Liver (tissue), 9 donors: ENCODE results near the gene DSTN. TPM values are rescaled to one million over a fixed set of nuclear protein-coding genes. Genes with fewer than 3 reads are reported as not detected.

Source experiments
- DNase-seq: peaks from one replicate; pipeline ENCODE4 v3.0.0-alpha.2; 2017; ENCODE audit warnings: low spot score
- H3K27ac ChIP-seq, 2 donors: one replicate each; pipeline ENCODE4 v1.7.0; 2013; ENCODE audit warnings: inconsistent platforms in 2 of 2, low read length in 2 of 2, control low read depth in 1 of 2, low read depth in 1 of 2, mild to moderate bottlenecking in 1 of 2
- H3K27me3 ChIP-seq, 4 donors: one replicate each; pipeline versions ENCODE4 v1.6.1 to v1.7.0; 2013; ENCODE audit warnings: low read length in 3 of 4, inconsistent platforms in 1 of 4, mild to moderate bottlenecking in 1 of 4, moderate library complexity in 1 of 4; ENCODE audit not compliant: control insufficient read depth in 4 of 4, insufficient read depth in 4 of 4
- H3K36me3 ChIP-seq, 4 donors: one replicate each; pipeline versions ENCODE4 v1.6.1 to v1.7.0; 2013; ENCODE audit warnings: low read length in 3 of 4, mild to moderate bottlenecking in 3 of 4, low read depth in 1 of 4, moderate library complexity in 1 of 4; ENCODE audit not compliant: control insufficient read depth in 4 of 4, insufficient read depth in 3 of 4
- H3K4me1 ChIP-seq, 4 donors: one replicate each; pipeline versions ENCODE4 v1.6.1 to v1.7.0; 2013; ENCODE audit warnings: low read length in 3 of 4, mild to moderate bottlenecking in 3 of 4, moderate library complexity in 1 of 4; ENCODE audit not compliant: control insufficient read depth in 4 of 4, insufficient read depth in 4 of 4
- H3K4me3 ChIP-seq, 3 donors: one replicate each; pipeline versions ENCODE4 v1.6.1 to v1.7.0; 2013; ENCODE audit warnings: low read length in 3 of 3, control low read depth in 1 of 3, low read depth in 1 of 3, mild to moderate bottlenecking in 1 of 3
- H3K9ac ChIP-seq, 2 donors: one replicate each; pipeline ENCODE4 v1.7.0; 2013; ENCODE audit warnings: low read length in 2 of 2, mild to moderate bottlenecking in 2 of 2, moderate library complexity in 2 of 2, control low read depth in 1 of 2, low read depth in 1 of 2
- H3K9me3 ChIP-seq, 4 donors: one replicate each; pipeline versions ENCODE4 v1.6.1 to v1.7.0; 2013; ENCODE audit warnings: low read length in 3 of 4; ENCODE audit not compliant: control insufficient read depth in 4 of 4
- EGR1 ChIP-seq, 2 donors: IDR thresholded peaks; 2 replicates each; pipeline ENCODE4 v1.6.1; 2016 to 2018; ENCODE audit warnings: antibody characterized with exemption in 2 of 2, low read depth in 2 of 2
- FOXA1 ChIP-seq: IDR thresholded peaks from 2 replicates; pipeline ENCODE4 v1.6.1; 2016; ENCODE audit warnings: antibody characterized with exemption
- FOXA2 ChIP-seq: IDR thresholded peaks from 2 replicates; pipeline ENCODE4 v1.6.1; 2016; ENCODE audit warnings: antibody characterized with exemption
- GABPA ChIP-seq, 2 donors: IDR thresholded peaks in 1 of 2; conservative IDR thresholded peaks in 1 of 2; 2 replicates each; pipeline ENCODE4 v1.6.1; 2016; ENCODE audit warnings: antibody characterized with exemption in 2 of 2, mild to moderate bottlenecking in 1 of 2, moderate library complexity in 1 of 2
- HNF4A ChIP-seq, 2 donors: conservative IDR thresholded peaks; 2 replicates each; pipeline ENCODE4 v1.6.1; 2016; ENCODE audit warnings: antibody characterized with exemption in 2 of 2, mild to moderate bottlenecking in 2 of 2
- HNF4G ChIP-seq: IDR thresholded peaks from 2 replicates; pipeline ENCODE4 v1.6.1; 2016; ENCODE audit warnings: antibody characterized with exemption
- JUND ChIP-seq, 2 donors: IDR thresholded peaks; 2 replicates each; pipeline ENCODE4 v1.6.1; 2016; ENCODE audit warnings: antibody characterized with exemption in 2 of 2
- NR2F2 ChIP-seq: IDR thresholded peaks from 2 replicates; pipeline ENCODE4 v1.6.1; 2016; ENCODE audit warnings: antibody characterized with exemption
- RAD21 ChIP-seq, 2 donors: IDR thresholded peaks; 2 replicates each; pipeline ENCODE4 v1.6.1; 2016; ENCODE audit warnings: antibody characterized with exemption in 2 of 2, mild to moderate bottlenecking in 2 of 2
- REST ChIP-seq: IDR thresholded peaks from 2 replicates; pipeline ENCODE4 v1.6.1; 2016; ENCODE audit warnings: antibody characterized with exemption, mild to moderate bottlenecking
- RXRA ChIP-seq, 2 donors: IDR thresholded peaks; 2 replicates each; pipeline ENCODE4 v1.6.1; 2017 to 2018; ENCODE audit warnings: antibody characterized with exemption in 2 of 2, mild to moderate bottlenecking in 1 of 2
- SP1 ChIP-seq: IDR thresholded peaks from 2 replicates; pipeline ENCODE4 v1.6.1; 2018; ENCODE audit warnings: antibody characterized with exemption, mild to moderate bottlenecking
- YY1 ChIP-seq: IDR thresholded peaks from 2 replicates; pipeline ENCODE4 v1.6.1; 2016; ENCODE audit warnings: antibody characterized with exemption, mild to moderate bottlenecking
- ZBTB33 ChIP-seq: IDR thresholded peaks from 2 replicates; pipeline ENCODE4 v1.6.1; 2016; ENCODE audit warnings: antibody characterized with exemption
- WGBS: extraction: QIAGEN DNeasy Blood & Tissue Kit; methylation state at CpG from one replicate; pipeline ENCODE4 v1.1.7; 2013; 5-methylcytosine and 5-hydroxymethylcytosine counted together
- polyA plus RNA-seq, 2 donors: library from polyadenylated mRNA; stranded (reverse) in 1 of 2; unstranded in 1 of 2; fragments of 200-250 nt in 1 of 2; fragments of >200 nt in 1 of 2; fragmentation: Nextera tagmentation in 1 of 2; extraction: Ambion mirVana in 1 of 2; gene quantifications; one replicate each; pipeline versions ENCODE4 v1.2.1 to v1.2.3, GENCODE V29; 2013 to 2015
- total RNA-seq, 2 donors: library from RNA; depleted of rRNA; stranded (reverse); fragments of >200 nt; gene quantifications; one replicate each; pipeline ENCODE4 v1.2.3, GENCODE V29; 2014
- TF ChIP-seq, protein P1 (sequence below): fragments of 150-350 bp; IDR thresholded peaks from 2 replicates; pipeline ENCODE4 v1.5.1; 2017; ENCODE audit warnings: improper control_type of control experiment, low read depth, low read length; ENCODE audit not compliant: missing input control
- TF ChIP-seq, protein P2 (sequence below): IDR thresholded peaks from 2 replicates; pipeline ENCODE4 v1.6.1; 2016; ENCODE audit warnings: antibody characterized with exemption
- TF ChIP-seq, protein P3 (sequence below): IDR thresholded peaks from 2 replicates; pipeline ENCODE4 v1.6.1; 2016; ENCODE audit warnings: antibody characterized with exemption
- donor health status: healthy.
- donor health status: healthy.
- donor health status: healthy.
- donor health status: healthy.
- donor health status: healthy.

The DSTN gene
- total and polyA plus RNA-seq, 4 donors, result 39.9 to 137 (median 108) TPM

DNA sequence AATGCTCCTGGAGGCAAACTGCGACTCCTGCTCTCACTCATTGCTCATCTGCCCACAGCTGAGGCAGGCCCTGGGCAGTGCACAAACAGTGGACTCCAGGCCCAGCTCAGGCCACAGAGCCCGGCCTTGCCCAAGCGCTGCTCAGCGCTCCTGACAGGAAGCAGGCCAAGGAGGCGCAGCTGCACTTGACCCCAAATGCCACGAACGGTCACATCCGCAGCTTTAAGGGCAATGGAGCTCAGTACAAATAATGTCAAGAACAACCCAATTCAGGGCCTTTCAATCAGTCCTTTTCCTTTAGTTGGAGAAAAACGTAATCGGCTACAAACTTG lies 78.4 kb downstream of the DSTN start (continued):
- no peak for TF ChIP-seq REST
- no peak for TF ChIP-seq FOXA2

GRCh38 chr20:17648791-17649730 lies 79.2 kb downstream of the DSTN start:
- peaks cover 0 to 3% (median 1%) of the 10 kb centered on the region in 4 donors for H3K36me3 ChIP-seq
- H3K9ac ChIP-seq, result no peak overlapping the region
- H3K27me3 ChIP-seq, result no peaks in the 10 kb centered on the region
- peak overlapping the region; percentile 26 to 49 for H3K27ac ChIP-seq
- WGBS, result 40% methylated on average over 20 of the region's 20 CpGs
- H3K4me3 ChIP-seq, result no peak overlapping the region
- no peaks in the 10 kb centered on the region for H3K9me3 ChIP-seq
- TF ChIP-seq, protein P1, sequence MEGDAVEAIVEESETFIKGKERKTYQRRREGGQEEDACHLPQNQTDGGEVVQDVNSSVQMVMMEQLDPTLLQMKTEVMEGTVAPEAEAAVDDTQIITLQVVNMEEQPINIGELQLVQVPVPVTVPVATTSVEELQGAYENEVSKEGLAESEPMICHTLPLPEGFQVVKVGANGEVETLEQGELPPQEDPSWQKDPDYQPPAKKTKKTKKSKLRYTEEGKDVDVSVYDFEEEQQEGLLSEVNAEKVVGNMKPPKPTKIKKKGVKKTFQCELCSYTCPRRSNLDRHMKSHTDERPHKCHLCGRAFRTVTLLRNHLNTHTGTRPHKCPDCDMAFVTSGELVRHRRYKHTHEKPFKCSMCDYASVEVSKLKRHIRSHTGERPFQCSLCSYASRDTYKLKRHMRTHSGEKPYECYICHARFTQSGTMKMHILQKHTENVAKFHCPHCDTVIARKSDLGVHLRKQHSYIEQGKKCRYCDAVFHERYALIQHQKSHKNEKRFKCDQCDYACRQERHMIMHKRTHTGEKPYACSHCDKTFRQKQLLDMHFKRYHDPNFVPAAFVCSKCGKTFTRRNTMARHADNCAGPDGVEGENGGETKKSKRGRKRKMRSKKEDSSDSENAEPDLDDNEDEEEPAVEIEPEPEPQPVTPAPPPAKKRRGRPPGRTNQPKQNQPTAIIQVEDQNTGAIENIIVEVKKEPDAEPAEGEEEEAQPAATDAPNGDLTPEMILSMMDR, result peak; percentile 28
- TF ChIP-seq RXRA (IDR thresholded peaks at IDR 0.05) (no peak), RAD21 (IDR thresholded peaks at IDR 0.05) (peak; percentile 42 to 73)
- no peak for DNase-seq
- H3K4me1 ChIP-seq, result peaks cover 33 to 92% (median 86%) of the 10 kb centered on the region in 4 donors

- Histone ChIP-seq H3K36me3 (peaks cover 0 to 10% (median 6%) of the 10 kb centered on the region in 4 donors), H3K27ac (peak overlapping the region in 1 of 2 donors; percentile 1), H3K9me3 (no peaks in the 10 kb centered on the region), H3K4me3 (no peak overlapping the region), H3K9ac (no peak overlapping the region), H3K27me3 (no peaks in the 10 kb centered on the region), H3K4me1 (peaks cover 33 to 82% (median 73%) of the 10 kb centered on the region in 4 donors)
- no peak for DNase-seq
- 46% methylated on average over 12 of the region's 12 CpGs for WGBS
- TF ChIP-seq NR2F2 (peak; percentile 31), RXRA (IDR thresholded peaks at IDR 0.05) (peak; percentile 83 to 94), FOXA1 (no peak), SP1 (peak; percentile 24), EGR1 (IDR thresholded peaks at IDR 0.05; ENCODE audit: low read depth in 2 of 2) (no peak), ZBTB33 (no peak), FOXA2 (no peak), RAD21 (IDR thresholded peaks at IDR 0.05) (no peak), YY1 (no peak), JUND (IDR thresholded peaks at IDR 0.05) (no peak), HNF4A (conservative IDR thresholded peaks at IDR 0.05) (peak; percentile 12 to 36), GABPA (IDR thresholded peaks at IDR 0.05 in 1 of 2, conservative IDR thresholded peaks at IDR 0.05 in 1 of 2) (no peak), HNF4G (no peak)
- TF ChIP-seq, protein P1, result no peak
- TF ChIP-seq, protein P2, sequence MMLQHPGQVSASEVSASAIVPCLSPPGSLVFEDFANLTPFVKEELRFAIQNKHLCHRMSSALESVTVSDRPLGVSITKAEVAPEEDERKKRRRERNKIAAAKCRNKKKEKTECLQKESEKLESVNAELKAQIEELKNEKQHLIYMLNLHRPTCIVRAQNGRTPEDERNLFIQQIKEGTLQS, result peak; percentile 41
- TF ChIP-seq, protein P3, sequence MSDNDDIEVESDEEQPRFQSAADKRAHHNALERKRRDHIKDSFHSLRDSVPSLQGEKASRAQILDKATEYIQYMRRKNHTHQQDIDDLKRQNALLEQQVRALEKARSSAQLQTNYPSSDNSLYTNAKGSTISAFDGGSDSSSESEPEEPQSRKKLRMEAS, result no peak
Measured at GRCh38 chr20:17650301-17651128, 80.6 kb downstream of the DSTN start.
